Measurements from ENCODE around the gene RHOBTB1.
"Not testable (repeated sequence)": the region's sequence is repeated elsewhere in the genome, so short reads cannot be mapped to it uniquely, and the experiment has no call there.

Gene RHOBTB1, protein sequence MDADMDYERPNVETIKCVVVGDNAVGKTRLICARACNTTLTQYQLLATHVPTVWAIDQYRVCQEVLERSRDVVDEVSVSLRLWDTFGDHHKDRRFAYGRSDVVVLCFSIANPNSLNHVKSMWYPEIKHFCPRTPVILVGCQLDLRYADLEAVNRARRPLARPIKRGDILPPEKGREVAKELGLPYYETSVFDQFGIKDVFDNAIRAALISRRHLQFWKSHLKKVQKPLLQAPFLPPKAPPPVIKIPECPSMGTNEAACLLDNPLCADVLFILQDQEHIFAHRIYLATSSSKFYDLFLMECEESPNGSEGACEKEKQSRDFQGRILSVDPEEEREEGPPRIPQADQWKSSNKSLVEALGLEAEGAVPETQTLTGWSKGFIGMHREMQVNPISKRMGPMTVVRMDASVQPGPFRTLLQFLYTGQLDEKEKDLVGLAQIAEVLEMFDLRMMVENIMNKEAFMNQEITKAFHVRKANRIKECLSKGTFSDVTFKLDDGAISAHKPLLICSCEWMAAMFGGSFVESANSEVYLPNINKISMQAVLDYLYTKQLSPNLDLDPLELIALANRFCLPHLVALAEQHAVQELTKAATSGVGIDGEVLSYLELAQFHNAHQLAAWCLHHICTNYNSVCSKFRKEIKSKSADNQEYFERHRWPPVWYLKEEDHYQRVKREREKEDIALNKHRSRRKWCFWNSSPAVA

DNA sequence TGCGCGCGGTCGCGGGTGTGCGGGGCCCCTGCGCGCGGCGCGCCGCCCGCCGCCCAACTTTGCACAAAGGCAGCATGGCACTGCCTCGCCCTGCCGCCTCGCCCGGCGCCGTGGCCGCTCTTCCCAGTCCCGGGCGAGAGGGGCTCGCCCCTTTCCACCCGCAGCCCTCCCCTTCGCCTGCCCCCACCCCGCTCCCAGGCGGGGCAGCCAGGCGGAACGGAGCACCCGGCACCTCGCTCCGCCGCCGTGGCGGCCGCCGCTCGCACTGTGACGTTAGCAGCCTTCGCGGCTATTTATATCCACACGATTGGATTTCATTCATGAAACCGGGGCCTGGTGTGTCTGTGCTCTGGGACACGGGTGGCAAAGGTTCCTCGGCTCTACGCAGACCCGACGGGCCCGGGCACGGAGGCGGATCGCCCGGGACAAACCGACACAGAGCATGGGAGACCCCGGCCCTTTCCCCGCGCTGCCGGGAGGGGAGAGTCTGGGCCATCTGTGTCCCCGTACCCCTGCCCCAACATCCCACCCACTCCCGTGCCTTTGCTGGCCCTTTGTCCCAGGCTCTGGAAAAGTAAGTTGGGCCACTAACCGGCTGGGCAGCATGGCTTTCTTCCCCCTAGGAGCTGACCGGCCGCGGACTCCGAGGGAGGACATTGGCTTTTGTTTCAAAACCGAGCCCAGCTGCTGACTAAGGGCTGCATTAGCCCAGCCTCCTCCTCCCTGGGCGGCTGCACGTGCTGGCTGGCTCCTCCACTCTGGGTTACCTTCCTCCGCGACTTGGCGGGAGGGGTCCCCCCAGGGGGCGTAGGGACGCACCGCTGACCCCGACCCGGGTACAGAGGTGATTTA lies at the start of gene RHOBTB1:
RHOBTB1 (minus strand) TSS at position 128 of the 852 bp plus-strand sequence. CDS start 32,643 bp downstream, outside the sequence.
- peak; percentile 34 to 42 for DNase-seq

DNA sequence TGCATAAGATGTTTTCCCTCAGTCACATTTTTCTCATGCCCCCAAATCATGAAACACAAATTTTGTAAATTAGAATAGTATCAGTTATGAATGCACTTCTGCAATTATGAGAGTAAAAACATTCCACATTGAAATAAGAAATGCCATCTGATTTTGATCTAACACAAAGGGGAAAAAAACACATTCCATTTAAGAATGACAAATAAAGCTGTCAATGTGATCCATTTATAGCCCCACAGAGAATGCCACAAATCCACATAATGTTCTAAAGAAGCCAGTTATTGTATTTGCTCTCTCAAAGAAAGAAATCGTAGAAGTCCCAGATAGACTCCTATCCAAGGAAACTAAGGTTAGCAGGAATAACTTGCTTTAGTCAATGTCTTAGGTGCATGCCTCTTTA lies 48.7 kb upstream of the RHOBTB1 start:
- DNase-seq: no peak

DNA sequence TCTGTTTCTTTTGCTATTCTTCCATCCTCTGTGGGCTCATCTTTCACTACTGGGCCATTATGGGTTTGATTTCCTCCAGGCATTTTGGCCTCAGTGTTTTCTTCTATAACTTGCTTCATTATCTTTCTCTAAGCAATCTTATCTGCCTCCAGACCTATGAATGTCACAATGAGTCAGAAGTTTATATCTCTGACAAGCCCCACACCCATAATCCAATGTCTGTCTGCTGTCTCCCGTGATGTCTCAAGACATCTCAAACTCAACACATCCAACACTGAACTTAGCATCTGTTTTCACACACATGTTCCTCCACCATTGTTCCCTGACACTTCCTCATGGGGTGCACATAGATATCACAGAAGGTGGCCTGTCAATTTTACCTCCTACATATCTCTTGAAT lies 46.7 kb upstream of the RHOBTB1 start:
- no peak for DNase-seq

- no peak for DNase-seq
Measured at GRCh38 chr10:60989400-60989876, 45.5 kb upstream of the RHOBTB1 start.

GRCh38 chr10:60986791-60987190 lies 42.8 kb upstream of the RHOBTB1 start:
- DNase-seq: no peak

DNA sequence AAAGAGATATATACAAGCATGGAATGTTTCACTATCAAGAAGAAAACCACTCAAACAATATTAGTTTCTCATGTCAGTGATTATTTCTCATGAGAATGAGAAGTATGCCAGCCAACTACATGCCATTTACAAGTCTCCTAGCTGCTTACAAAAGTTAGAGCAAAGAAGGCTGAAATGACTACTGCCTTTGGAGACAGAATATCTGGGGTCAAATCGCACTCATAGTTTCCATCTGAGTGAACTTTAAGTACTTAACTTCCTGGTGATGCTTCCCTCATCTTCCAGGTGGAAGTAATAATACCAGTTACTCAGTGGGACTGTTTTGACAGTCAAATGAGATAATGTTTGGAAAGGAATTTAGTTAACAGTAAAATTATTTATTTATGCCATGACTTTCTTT lies 42.0 kb upstream of the RHOBTB1 start:
- DNase-seq: no peak

GRCh38 chr10:60980997-60981396 lies 37.0 kb upstream of the RHOBTB1 start:
- DNase-seq: no peak

- no peak for DNase-seq
Measured at GRCh38 chr10:60979667-60980104, 35.7 kb upstream of the RHOBTB1 start.

DNA sequence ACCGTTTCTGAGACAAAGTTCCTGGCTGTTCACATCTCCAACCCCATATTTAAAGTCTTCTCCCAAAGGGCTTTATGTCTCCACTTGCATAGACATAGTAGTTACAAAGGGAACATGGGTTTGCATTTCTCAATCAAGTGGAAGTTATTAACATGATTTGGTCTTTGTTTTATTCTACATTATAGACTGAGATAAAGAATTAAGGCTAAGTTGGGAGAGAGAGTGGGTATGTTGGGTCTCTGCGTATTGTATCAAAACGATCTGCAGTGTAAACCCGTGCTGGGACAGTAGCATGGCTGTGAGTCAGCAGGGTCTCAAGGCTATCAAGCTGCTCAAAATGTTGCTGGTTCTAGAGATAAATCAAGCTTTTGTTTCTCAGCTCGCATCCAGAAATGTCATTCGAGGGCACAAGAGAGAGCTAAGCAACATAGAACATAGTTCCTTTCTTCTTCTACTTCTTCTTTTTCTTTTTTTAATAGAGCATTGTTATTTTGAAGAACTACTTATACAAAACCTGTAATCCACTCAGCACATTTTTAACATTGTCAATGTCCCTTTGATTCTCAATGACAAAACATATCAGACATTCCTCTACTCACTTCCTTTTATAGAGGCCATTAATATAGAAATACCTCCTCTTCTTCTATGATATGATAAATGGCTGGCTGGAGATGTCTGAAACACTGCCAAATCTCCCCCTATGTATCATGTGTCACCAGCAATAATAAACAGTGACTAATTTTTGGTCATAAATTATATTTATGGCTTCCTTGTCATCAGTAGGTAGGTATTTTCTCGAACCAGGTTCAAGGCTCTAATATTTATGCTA lies 34.5 kb upstream of the RHOBTB1 start:
- DNase-seq: no peak

GRCh38 chr10:60977161-60978122 lies 33.5 kb upstream of the RHOBTB1 start:
- no peak for DNase-seq

GRCh38 chr10:60976687-60977086 lies 32.7 kb upstream of the RHOBTB1 start:
- DNase-seq: no peak

DNA sequence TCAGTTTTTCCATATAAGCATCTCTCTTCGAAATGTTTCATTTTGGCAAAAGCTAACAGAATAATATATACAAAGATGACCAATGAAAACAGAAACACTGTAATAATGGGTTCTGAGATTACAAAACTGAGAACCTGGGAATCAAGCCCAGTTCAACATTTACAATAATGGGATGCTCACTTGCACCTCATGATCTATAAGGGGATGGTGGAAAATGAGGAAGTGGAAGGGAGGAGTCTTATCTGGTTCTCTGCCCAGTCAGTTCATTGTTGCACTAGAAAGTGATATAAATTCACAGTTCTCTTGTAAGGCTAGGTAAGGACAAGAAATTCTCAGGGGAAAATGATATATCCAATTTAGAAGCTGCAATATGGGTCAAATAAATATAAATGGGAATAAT lies 31.7 kb upstream of the RHOBTB1 start:
- no peak for DNase-seq

GRCh38 chr10:60974463-60975149 lies 30.6 kb upstream of the RHOBTB1 start:
- DNase-seq: no peak

DNA sequence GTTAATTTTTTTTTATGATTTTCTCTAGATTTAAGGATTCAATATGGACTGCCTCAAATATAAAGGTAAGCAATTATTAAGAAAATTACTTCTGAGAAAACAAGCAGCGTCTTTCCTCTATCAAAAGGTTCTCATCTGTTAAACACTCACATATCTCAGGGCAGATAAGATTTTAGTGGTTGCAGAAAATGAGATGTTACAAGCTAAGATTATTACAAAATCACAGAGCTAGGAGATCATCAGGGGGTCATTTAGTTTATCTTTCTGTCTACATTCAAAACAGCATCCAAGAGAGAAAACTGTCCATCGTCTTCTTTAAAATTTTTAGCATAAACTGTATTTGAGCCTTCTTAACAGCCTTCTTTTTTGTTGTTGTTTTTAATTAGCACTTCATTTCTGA lies 29.1 kb upstream of the RHOBTB1 start:
- no peak for DNase-seq

- DNase-seq: not testable (repeated sequence)
Measured at GRCh38 chr10:60972181-60972580, 28.2 kb upstream of the RHOBTB1 start.

- DNase-seq: no peak
Measured at GRCh38 chr10:60970526-60970925, 26.5 kb upstream of the RHOBTB1 start.

GRCh38 chr10:60968504-60968903 lies 24.5 kb upstream of the RHOBTB1 start:
- no peak for DNase-seq

DNA sequence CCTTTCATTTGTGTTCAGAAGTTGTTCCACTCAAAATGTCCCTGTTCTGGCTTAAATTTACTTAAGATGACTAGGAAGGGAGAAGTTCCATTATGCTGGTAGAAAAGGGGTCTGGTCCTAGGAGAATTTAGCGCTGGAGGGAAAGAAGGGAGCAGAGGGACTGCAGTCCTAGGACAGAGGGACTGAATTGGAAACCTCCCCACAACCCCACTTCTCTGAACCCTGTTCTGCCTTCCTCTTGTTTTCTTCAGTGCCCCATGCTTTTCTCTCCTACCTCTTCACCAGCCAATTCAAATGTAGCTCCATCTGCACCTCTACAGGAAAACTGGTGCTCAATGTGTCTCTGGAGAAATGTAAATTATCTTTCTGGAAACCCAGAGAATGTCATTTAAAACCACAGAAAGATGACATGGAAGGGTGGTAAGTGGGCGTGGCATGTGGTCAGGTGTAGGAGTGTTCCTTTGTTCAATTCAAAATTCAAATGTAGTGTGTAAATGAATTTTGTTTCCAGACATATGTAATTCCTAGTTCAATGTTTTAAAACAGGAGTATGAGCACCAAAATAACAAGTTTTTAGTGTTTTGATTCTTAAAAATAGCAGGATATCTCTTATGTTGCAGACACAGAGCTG lies 24.0 kb upstream of the RHOBTB1 start:
- no peak for DNase-seq

DNA sequence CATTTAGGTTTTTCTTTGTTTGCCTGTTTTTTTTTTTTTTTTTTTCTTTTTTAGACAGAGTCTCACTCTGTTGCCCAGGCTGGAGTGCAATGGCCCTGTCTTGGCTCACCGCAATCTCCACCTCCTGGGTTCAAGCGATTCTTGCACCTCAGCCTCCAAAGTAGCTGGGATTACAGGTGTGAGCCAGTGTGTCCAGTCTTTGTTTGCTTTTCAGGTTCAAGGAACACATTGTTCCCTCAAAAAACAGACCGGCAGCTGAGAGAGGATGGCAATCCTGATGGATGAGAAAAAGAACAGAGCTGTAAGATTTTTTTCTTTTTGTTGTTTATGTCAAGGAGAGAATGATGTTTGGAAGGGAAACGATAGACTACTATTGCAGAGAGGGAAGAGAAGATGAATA lies 23.3 kb upstream of the RHOBTB1 start:
- DNase-seq: no peak

GRCh38 chr10:60965696-60966095 lies 21.7 kb upstream of the RHOBTB1 start:
- no peak for DNase-seq

All from SHP77 (cell line).